Neutrophil (primary cell): ENCODE measurements around the gene DSCAM.
"Not testable (repeated sequence)": the region's sequence is repeated elsewhere in the genome, so short reads cannot be mapped to it uniquely, and the experiment has no call there.

Experiments used
- H3K27ac ChIP-seq: fragments of 200-600 bp; sonication (generic); 2 replicates; pipeline ENCODE4 v1.5.1; 2016; ENCODE audit warnings: mild to moderate bottlenecking, moderate library complexity
- H3K27me3 ChIP-seq: fragments of 200-600 bp; sonication (generic); 2 replicates; pipeline ENCODE4 v1.6.0; 2016; ENCODE audit warnings: mild to moderate bottlenecking
- H3K36me3 ChIP-seq: fragments of 200-600 bp; sonication (generic); 2 replicates; pipeline ENCODE4 v1.5.1; 2017
- H3K4me1 ChIP-seq, 2 experiments: fragments of 200-600 bp in 1 of 2; sonication (generic) in 1 of 2; 1 replicate in 1 of 2; 2 replicates in 1 of 2; pipeline versions ENCODE4 v1.5.1 to v1.6.1; 2013 to 2016; ENCODE audit warnings: low read depth in 1 of 2, low read length in 1 of 2, mild to moderate bottlenecking in 1 of 2, moderate library complexity in 1 of 2; ENCODE audit not compliant: control insufficient read depth in 1 of 2, insufficient read depth in 1 of 2
- H3K4me3 ChIP-seq, 2 experiments: fragments of 200-600 bp in 1 of 2; sonication (generic) in 1 of 2; 1 replicate in 1 of 2; 2 replicates in 1 of 2; pipeline ENCODE4 v1.5.1; 2013 to 2016; ENCODE audit warnings: low read depth in 1 of 2, low read length in 1 of 2, mild to moderate bottlenecking in 1 of 2, moderate library complexity in 1 of 2
- H3K9me3 ChIP-seq: fragments of 200-600 bp; sonication (generic); 2 replicates; pipeline ENCODE4 v1.5.1; 2016
- CTCF ChIP-seq: fragments of 200-600 bp; sonication (generic); IDR thresholded peaks from 2 replicates; pipeline ENCODE4 v1.5.1; 2016; ENCODE audit warnings: antibody characterized with exemption

Gene DSCAM

GRCh38 chr21:40187946-40188654 is 658.9 kb downstream of the DSCAM start:
- H3K9me3 ChIP-seq = no peaks in the 10 kb centered on the region
- H3K27ac ChIP-seq = no peak overlapping the region
- no peaks in the 10 kb centered on the region for H3K36me3 ChIP-seq
- H3K4me3 ChIP-seq = no peak overlapping the region
- TF ChIP-seq CTCF = no peak
- no peaks in the 10 kb centered on the region for H3K4me1 ChIP-seq
- no peaks in the 10 kb centered on the region for H3K27me3 ChIP-seq

GRCh38 chr21:40187244-40187643 is 659.7 kb downstream of the DSCAM start:
- Histone ChIP-seq H3K27ac (no peak overlapping the region), H3K9me3 (peaks cover 2% of the 10 kb centered on the region), H3K4me1 (no peaks in the 10 kb centered on the region), H3K4me3 (no peak overlapping the region), H3K36me3 (no peaks in the 10 kb centered on the region), H3K27me3 (no peaks in the 10 kb centered on the region)
- TF ChIP-seq CTCF = no peak

- no peak for TF ChIP-seq CTCF
- Histone ChIP-seq H3K9me3 (peaks cover 5% of the 10 kb centered on the region), H3K36me3 (no peaks in the 10 kb centered on the region), H3K27ac (no peak overlapping the region), H3K27me3 (no peaks in the 10 kb centered on the region), H3K4me3 (no peak overlapping the region), H3K4me1 (no peaks in the 10 kb centered on the region)
Measured at GRCh38 chr21:40186045-40186444, 660.9 kb downstream of the DSCAM start.

- Histone ChIP-seq H3K27me3 (no peaks in the 10 kb centered on the region), H3K9me3 (peaks cover 5% of the 10 kb centered on the region), H3K27ac (no peak overlapping the region), H3K4me1 (no peaks in the 10 kb centered on the region), H3K36me3 (no peaks in the 10 kb centered on the region), H3K4me3 (no peak overlapping the region)
- TF ChIP-seq CTCF = no peak
Measured at GRCh38 chr21:40185208-40185607, 661.8 kb downstream of the DSCAM start.

GRCh38 chr21:40182491-40182890 is 664.5 kb downstream of the DSCAM start:
- not testable (repeated sequence) for H3K27me3 ChIP-seq, H3K27ac ChIP-seq, H3K9me3 ChIP-seq, H3K4me1 ChIP-seq, H3K4me3 ChIP-seq, H3K36me3 ChIP-seq

GRCh38 chr21:40179166-40179565 is 667.8 kb downstream of the DSCAM start:
- no peak for TF ChIP-seq CTCF
- Histone ChIP-seq H3K36me3 (no peaks in the 10 kb centered on the region), H3K4me3 (no peak overlapping the region), H3K27me3 (no peaks in the 10 kb centered on the region), H3K4me1 (no peaks in the 10 kb centered on the region), H3K9me3 (peaks cover 5% of the 10 kb centered on the region), H3K27ac (no peak overlapping the region)
